HEK293 (cell line): ENCODE results near the gene SECTM1.
"Not testable (repeated sequence)": the region's sequence is repeated elsewhere in the genome, so short reads cannot be mapped to it uniquely, and the experiment has no call there.

ENCODE experiments used
- CTCF ChIA-PET: fragments of 350-600 bp; formaldehyde crosslinking; extraction: SDS; loops from one replicate; lab custom pipeline; 2021; ENCODE audit warnings: antibody characterized with exemption; lab: Yijun Ruan, JAX
- POLR2A ChIA-PET: fragments of 300-600 bp; formaldehyde crosslinking; extraction: SDS; loops from one replicate; lab custom pipeline; 2020; ENCODE audit warnings: antibody characterized with exemption, inconsistent platforms; lab: Yijun Ruan, JAX
- H3K27ac ChIP-seq: fragments of 200-500 bp; sonication (Bioruptor generic); 2 replicates; pipeline ENCODE4 v1.5.1; 2014; ENCODE audit warnings: low read depth, low read length, control low read depth, inconsistent platforms; ENCODE audit errors: extremely low read depth
- H3K36me3 ChIP-seq, 2 experiments: fragments of 200-500 bp in 1 of 2; sonication (Bioruptor generic) in 1 of 2; 1 replicate in 1 of 2; 2 replicates in 1 of 2; pipeline ENCODE4 v1.5.1; 2014 to 2017; ENCODE audit warnings: inconsistent platforms in 2 of 2, low read length in 2 of 2; ENCODE audit not compliant: control insufficient read depth in 2 of 2, insufficient read depth in 1 of 2
- H3K4me1 ChIP-seq: fragments of 200-500 bp; sonication (Bioruptor generic); 2 replicates; pipeline ENCODE4 v1.5.1; 2014; ENCODE audit warnings: mild to moderate bottlenecking, low read length, inconsistent platforms; ENCODE audit not compliant: control insufficient read depth, insufficient read depth
- H3K4me3 ChIP-seq: 2 replicates; pipeline ENCODE4 v1.5.1; 2011; ENCODE audit warnings: low read depth, mild to moderate bottlenecking, control low read depth, low read length, moderate library complexity
- H3K9me3 ChIP-seq: fragments of 200-500 bp; sonication (Bioruptor generic); 2 replicates; pipeline ENCODE4 v1.5.1; 2014; ENCODE audit warnings: low read depth, low read length, inconsistent platforms; ENCODE audit not compliant: control insufficient read depth, insufficient read depth
- EGR2 ChIP-seq: fragments of 450-650 bp; formaldehyde crosslinking; IDR thresholded peaks from 2 replicates; pipeline ENCODE4 v1.5.1; 2016; ENCODE audit warnings: low read depth, missing biosample characterization, missing genetic modification characterization
- GLIS1 ChIP-seq: fragments of 450-650 bp; formaldehyde crosslinking; IDR thresholded peaks from 2 replicates; pipeline ENCODE4 v1.5.1; 2016; ENCODE audit warnings: missing biosample characterization, missing genetic modification characterization
- GLIS2 ChIP-seq: fragments of 450-650 bp; formaldehyde crosslinking; IDR thresholded peaks from 2 replicates; pipeline ENCODE4 v1.5.1; 2016; ENCODE audit warnings: missing biosample characterization, missing genetic modification characterization
- KLF16 ChIP-seq: fragments of 450-650 bp; formaldehyde crosslinking; IDR thresholded peaks from 2 replicates; pipeline ENCODE4 v1.5.1; 2017; ENCODE audit warnings: missing biosample characterization, missing genetic modification characterization
- KLF9 ChIP-seq: fragments of 450-650 bp; formaldehyde crosslinking; IDR thresholded peaks from 2 replicates; pipeline ENCODE4 v1.5.1; 2016; ENCODE audit warnings: missing biosample characterization, missing genetic modification characterization, low read depth
- SALL2 ChIP-seq: fragments of 450-650 bp; formaldehyde crosslinking; IDR thresholded peaks from 2 replicates; pipeline ENCODE4 v1.5.0; 2017; ENCODE audit warnings: missing biosample characterization, mild to moderate bottlenecking, missing genetic modification characterization, borderline replicate concordance
- SCRT2 ChIP-seq: fragments of 450-650 bp; formaldehyde crosslinking; IDR thresholded peaks from 2 replicates; pipeline ENCODE4 v1.5.1; 2016; ENCODE audit warnings: missing biosample characterization, missing genetic modification characterization
- ZIC2 ChIP-seq: fragments of 450-650 bp; formaldehyde crosslinking; IDR thresholded peaks from 2 replicates; pipeline ENCODE4 v1.5.1; 2016; ENCODE audit warnings: missing biosample characterization, missing genetic modification characterization
- ZNF155 ChIP-seq: fragments of 450-650 bp; formaldehyde crosslinking; IDR thresholded peaks from 2 replicates; pipeline ENCODE4 v1.5.1; 2016; ENCODE audit warnings: missing biosample characterization, missing genetic modification characterization
- ZNF23 ChIP-seq: fragments of 450-650 bp; formaldehyde crosslinking; IDR thresholded peaks from 2 replicates; pipeline ENCODE4 v1.5.1; 2016; ENCODE audit warnings: missing biosample characterization, missing genetic modification characterization, borderline replicate concordance
- ZNF404 ChIP-seq: fragments of 450-650 bp; formaldehyde crosslinking; IDR thresholded peaks from 2 replicates; pipeline ENCODE4 v1.5.1; 2017; ENCODE audit warnings: missing biosample characterization, missing genetic modification characterization
- ZNF530 ChIP-seq: fragments of 450-650 bp; formaldehyde crosslinking; IDR thresholded peaks from 2 replicates; pipeline ENCODE4 v1.5.1; 2016; ENCODE audit warnings: low read depth, missing biosample characterization, missing genetic modification characterization
- ZNF555 ChIP-seq: fragments of 450-650 bp; formaldehyde crosslinking; conservative IDR thresholded peaks from 2 replicates; pipeline ENCODE4 v1.5.1; 2017; ENCODE audit warnings: missing biosample characterization, mild to moderate bottlenecking, missing genetic modification characterization, inconsistent platforms
- ZNF670 ChIP-seq: fragments of 450-650 bp; formaldehyde crosslinking; IDR thresholded peaks from 2 replicates; pipeline ENCODE4 v1.5.1; 2016; ENCODE audit warnings: missing biosample characterization, missing genetic modification characterization, low read depth
- ZNF701 ChIP-seq: fragments of 450-650 bp; formaldehyde crosslinking; IDR thresholded peaks from 2 replicates; pipeline ENCODE4 v1.5.1; 2016; ENCODE audit warnings: missing biosample characterization, missing genetic modification characterization
- ZNF785 ChIP-seq: fragments of 450-650 bp; formaldehyde crosslinking; IDR thresholded peaks from 2 replicates; pipeline ENCODE4 v1.5.1; 2016; ENCODE audit warnings: missing biosample characterization, missing genetic modification characterization
- ZNF791 ChIP-seq: fragments of 450-650 bp; formaldehyde crosslinking; IDR thresholded peaks from 2 replicates; pipeline ENCODE4 v1.5.1; 2016; ENCODE audit warnings: missing biosample characterization, missing genetic modification characterization
- TF ChIP-seq, protein P1 (sequence below): fragments of 450-650 bp; IDR thresholded peaks from 2 replicates; pipeline ENCODE4 v1.5.1; 2018; ENCODE audit warnings: missing biosample characterization, missing genetic modification characterization
- TF ChIP-seq, protein P2 (sequence below): fragments of 450-650 bp; formaldehyde crosslinking; IDR thresholded peaks from 2 replicates; pipeline ENCODE4 v1.5.1; 2016; ENCODE audit warnings: missing biosample characterization, missing genetic modification characterization, borderline replicate concordance

The SECTM1 gene

GRCh38 chr17:82348434-82348833, 14.9 kb upstream of the SECTM1 start:
- no peaks in the 10 kb centered on the region for H3K36me3 ChIP-seq
- ChIA-PET POLR2A (no interaction called here), CTCF (interaction anchor here (0.6 to 1.3 kb wide), 3 partner anchors 27 to 371 kb away, joined by 3 read pairs; no protein-coding TSS in a partner anchor)
- H3K27ac ChIP-seq, result no peak overlapping the region
- no peaks in the 10 kb centered on the region for H3K4me1 ChIP-seq
- H3K4me3 ChIP-seq, result no peak overlapping the region
- no peaks in the 10 kb centered on the region for H3K9me3 ChIP-seq
- TF ChIP-seq GLIS1 (tag by site-specific recombination), result peak; percentile 99
- TF ChIP-seq GLIS2 (tag by site-specific recombination), result peak; percentile 66
- TF ChIP-seq ZIC2, result 0 out of 2 replicates have a peak, but pooled peaks have one; percentile 25
- TF ChIP-seq ZNF404 (tag by site-specific recombination), result no peak

- H3K4me1 ChIP-seq, H3K9me3 ChIP-seq, H3K27ac ChIP-seq, H3K4me3 ChIP-seq, H3K36me3 ChIP-seq, POLR2A ChIA-PET: not testable (repeated sequence)
- CTCF ChIA-PET, result interaction anchor here (0.6 to 0.7 kb wide), 2 partner anchors 27 to 371 kb away, joined by 3 read pairs; no protein-coding TSS in a partner anchor
Observed at GRCh38 chr17:82347994-82348393, 14.4 kb upstream of the SECTM1 start.

DNA sequence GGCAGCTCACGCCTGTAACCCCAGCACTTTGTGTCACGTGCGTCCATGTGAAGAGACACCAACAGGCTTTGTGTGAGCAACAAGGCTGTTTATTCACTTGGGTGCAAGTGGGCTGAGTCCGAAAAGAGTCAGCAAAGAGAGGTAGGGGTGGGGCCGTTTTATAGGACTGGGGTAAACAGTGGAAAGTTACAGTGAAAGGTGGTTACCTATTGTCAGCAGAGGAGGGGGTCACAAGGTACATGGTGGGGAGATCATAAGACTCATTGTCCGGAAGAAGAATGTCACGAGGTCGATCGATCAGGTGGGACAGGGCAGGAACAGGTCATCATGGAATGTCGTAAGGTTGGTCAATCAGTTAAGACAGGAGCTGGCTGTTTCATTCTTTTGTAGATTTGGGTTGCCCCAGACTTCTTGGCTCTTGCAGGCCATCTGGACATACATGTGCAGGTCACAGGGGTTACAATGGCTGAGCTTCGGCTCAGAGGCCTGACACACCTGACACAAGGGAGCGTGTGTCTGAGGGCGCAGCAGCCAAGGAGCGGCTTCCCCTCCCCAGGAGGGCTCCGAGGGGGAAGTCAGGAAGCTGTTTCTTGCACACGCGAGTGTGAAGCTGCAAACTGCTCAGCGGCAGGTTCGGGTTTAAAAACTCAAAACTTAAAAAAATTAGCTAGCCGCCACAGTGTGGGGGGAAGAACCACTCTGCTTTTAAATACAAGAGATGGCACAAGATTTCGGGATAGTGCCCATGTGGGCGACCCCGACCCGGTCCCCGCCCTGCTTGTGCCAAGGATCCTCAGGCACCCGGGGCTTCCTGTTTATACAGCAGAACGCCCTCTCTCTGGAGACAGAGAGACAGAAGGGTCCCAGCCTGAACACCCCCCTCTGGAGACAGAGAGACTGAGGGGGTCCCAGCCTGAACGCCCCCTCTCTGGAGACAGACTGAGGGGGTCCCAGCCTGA, 13.1 kb upstream of the SECTM1 start:
- H3K36me3 ChIP-seq, result no peaks in the 10 kb centered on the region
- no peak for TF ChIP-seq ZNF23 (tag by site-specific recombination)
- TF ChIP-seq ZNF155 (tag by site-specific recombination), result no peak
- TF ChIP-seq ZNF791 (tag by site-specific recombination), result no peak
- TF ChIP-seq SALL2, result no peak
- no peak for TF ChIP-seq ZNF555
- no peak for TF ChIP-seq ZNF530 (tag by site-specific recombination)
- TF ChIP-seq, protein P1, sequence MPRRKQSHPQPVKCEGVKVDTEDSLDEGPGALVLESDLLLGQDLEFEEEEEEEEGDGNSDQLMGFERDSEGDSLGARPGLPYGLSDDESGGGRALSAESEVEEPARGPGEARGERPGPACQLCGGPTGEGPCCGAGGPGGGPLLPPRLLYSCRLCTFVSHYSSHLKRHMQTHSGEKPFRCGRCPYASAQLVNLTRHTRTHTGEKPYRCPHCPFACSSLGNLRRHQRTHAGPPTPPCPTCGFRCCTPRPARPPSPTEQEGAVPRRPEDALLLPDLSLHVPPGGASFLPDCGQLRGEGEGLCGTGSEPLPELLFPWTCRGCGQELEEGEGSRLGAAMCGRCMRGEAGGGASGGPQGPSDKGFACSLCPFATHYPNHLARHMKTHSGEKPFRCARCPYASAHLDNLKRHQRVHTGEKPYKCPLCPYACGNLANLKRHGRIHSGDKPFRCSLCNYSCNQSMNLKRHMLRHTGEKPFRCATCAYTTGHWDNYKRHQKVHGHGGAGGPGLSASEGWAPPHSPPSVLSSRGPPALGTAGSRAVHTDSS, result no peak
- TF ChIP-seq ZNF785, result no peak
- no peak for TF ChIP-seq SCRT2 (tag by site-specific recombination)
- no peaks in the 10 kb centered on the region for H3K9me3 ChIP-seq
- no peak overlapping the region for H3K27ac ChIP-seq
- CTCF ChIA-PET, result interaction anchor here (0.7 to 0.9 kb wide), 2 partner anchors 72 to 80 kb away, joined by 3 read pairs; no protein-coding TSS in a partner anchor
- H3K4me1 ChIP-seq, result no peaks in the 10 kb centered on the region
- no peak overlapping the region for H3K4me3 ChIP-seq
- POLR2A ChIA-PET, result no interaction called here

- Histone ChIP-seq H3K9me3 (no peaks in the 10 kb centered on the region), H3K36me3 (no peaks in the 10 kb centered on the region), H3K4me1 (no peaks in the 10 kb centered on the region), H3K27ac (no peak overlapping the region), H3K4me3 (no peak overlapping the region)
- ChIA-PET POLR2A (interaction anchor here (0.6 to 1.9 kb wide), 3 partner anchors 14 to 53 kb away, joined by 3 to 8 read pairs (median 5); partner anchors contain the start of gene TEX19), CTCF (interaction anchor here (1.2 to 2.7 kb wide), 2 partner anchors 8 to 12 kb away, joined by 3 to 10 read pairs; no protein-coding TSS in a partner anchor)
- TF ChIP-seq KLF9 (tag by site-specific recombination) (no peak), ZNF670 (tag by site-specific recombination) (no peak), EGR2 (tag by site-specific recombination) (no peak), ZNF701 (tag by site-specific recombination) (no peak), KLF16 (tag by site-specific recombination) (no peak), ZNF155 (tag by site-specific recombination) (no peak)
- TF ChIP-seq, protein P2, sequence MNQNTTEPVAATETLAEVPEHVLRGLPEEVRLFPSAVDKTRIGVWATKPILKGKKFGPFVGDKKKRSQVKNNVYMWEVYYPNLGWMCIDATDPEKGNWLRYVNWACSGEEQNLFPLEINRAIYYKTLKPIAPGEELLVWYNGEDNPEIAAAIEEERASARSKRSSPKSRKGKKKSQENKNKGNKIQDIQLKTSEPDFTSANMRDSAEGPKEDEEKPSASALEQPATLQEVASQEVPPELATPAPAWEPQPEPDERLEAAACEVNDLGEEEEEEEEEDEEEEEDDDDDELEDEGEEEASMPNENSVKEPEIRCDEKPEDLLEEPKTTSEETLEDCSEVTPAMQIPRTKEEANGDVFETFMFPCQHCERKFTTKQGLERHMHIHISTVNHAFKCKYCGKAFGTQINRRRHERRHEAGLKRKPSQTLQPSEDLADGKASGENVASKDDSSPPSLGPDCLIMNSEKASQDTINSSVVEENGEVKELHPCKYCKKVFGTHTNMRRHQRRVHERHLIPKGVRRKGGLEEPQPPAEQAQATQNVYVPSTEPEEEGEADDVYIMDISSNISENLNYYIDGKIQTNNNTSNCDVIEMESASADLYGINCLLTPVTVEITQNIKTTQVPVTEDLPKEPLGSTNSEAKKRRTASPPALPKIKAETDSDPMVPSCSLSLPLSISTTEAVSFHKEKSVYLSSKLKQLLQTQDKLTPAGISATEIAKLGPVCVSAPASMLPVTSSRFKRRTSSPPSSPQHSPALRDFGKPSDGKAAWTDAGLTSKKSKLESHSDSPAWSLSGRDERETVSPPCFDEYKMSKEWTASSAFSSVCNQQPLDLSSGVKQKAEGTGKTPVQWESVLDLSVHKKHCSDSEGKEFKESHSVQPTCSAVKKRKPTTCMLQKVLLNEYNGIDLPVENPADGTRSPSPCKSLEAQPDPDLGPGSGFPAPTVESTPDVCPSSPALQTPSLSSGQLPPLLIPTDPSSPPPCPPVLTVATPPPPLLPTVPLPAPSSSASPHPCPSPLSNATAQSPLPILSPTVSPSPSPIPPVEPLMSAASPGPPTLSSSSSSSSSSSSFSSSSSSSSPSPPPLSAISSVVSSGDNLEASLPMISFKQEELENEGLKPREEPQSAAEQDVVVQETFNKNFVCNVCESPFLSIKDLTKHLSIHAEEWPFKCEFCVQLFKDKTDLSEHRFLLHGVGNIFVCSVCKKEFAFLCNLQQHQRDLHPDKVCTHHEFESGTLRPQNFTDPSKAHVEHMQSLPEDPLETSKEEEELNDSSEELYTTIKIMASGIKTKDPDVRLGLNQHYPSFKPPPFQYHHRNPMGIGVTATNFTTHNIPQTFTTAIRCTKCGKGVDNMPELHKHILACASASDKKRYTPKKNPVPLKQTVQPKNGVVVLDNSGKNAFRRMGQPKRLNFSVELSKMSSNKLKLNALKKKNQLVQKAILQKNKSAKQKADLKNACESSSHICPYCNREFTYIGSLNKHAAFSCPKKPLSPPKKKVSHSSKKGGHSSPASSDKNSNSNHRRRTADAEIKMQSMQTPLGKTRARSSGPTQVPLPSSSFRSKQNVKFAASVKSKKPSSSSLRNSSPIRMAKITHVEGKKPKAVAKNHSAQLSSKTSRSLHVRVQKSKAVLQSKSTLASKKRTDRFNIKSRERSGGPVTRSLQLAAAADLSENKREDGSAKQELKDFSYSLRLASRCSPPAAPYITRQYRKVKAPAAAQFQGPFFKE (tag by site-specific recombination), result no peak
Observed at GRCh38 chr17:82345151-82345976, 11.8 kb upstream of the SECTM1 start.
